AG04449 (cell line): ENCODE measurements around the gene KRT37.

Source experiments
- CTCF ChIA-PET: fragments of 350-600 bp; formaldehyde crosslinking; extraction: SDS; loops from one replicate; lab custom pipeline; 2021; ENCODE audit warnings: antibody characterized with exemption; lab: Yijun Ruan, JAX
- POLR2A ChIA-PET: fragments of 400-600, 350-600 bp; formaldehyde crosslinking; extraction: SDS; loops from one replicate; lab custom pipeline; 2020; ENCODE audit warnings: antibody characterized with exemption, inconsistent platforms; lab: Yijun Ruan, JAX
- DNase-seq: peaks from one replicate; pipeline ENCODE4 v3.0.0-alpha.2; 2010; ENCODE audit warnings: low read depth, low spot score
- H3K4me3 ChIP-seq: 2 replicates; pipeline ENCODE4 v1.5.1; 2011; ENCODE audit warnings: low read depth, mild to moderate bottlenecking, control low read depth, low read length
- CTCF ChIP-seq: IDR thresholded peaks from one replicate; pipeline ENCODE4 v1.5.1; 2011; ENCODE audit warnings: mild to moderate bottlenecking, moderate library complexity, low read length, control low read depth, inconsistent platforms; ENCODE audit not compliant: insufficient read depth; ENCODE audit errors: missing control alignments

Gene KRT37

GRCh38 chr17:41463746-41464145, 39.4 kb upstream of the KRT37 start:
- ChIA-PET POLR2A (no interaction called here), CTCF (interaction anchor here (1.1 to 4.0 kb wide), 2 partner anchors 32 to 85 kb away, joined by 4 to 14 read pairs; no protein-coding TSS in a partner anchor)
- no peak overlapping the region for H3K4me3 ChIP-seq
- no peak for DNase-seq
- TF ChIP-seq CTCF = no peak

- TF ChIP-seq CTCF = no peak
- CTCF ChIA-PET = interaction anchor here (1.0 to 4.0 kb wide), 2 partner anchors 86 to 843 kb away, joined by 3 to 14 read pairs; no protein-coding TSS in a partner anchor
- H3K4me3 ChIP-seq = no peak overlapping the region
- no peak for DNase-seq
- POLR2A ChIA-PET = no interaction called here
Measured at GRCh38 chr17:41462705-41463104, 38.3 kb upstream of the KRT37 start.

GRCh38 chr17:41457676-41458075, 33.3 kb upstream of the KRT37 start:
- TF ChIP-seq CTCF = no peak
- H3K4me3 ChIP-seq = no peak overlapping the region
- POLR2A ChIA-PET = no interaction called here
- CTCF ChIA-PET = interaction anchor here (1.0 to 3.5 kb wide), 6 partner anchors 13 to 205 kb away, joined by 3 to 17 read pairs (median 4); no protein-coding TSS in a partner anchor
- DNase-seq = no peak

GRCh38 chr17:41456204-41456603, 31.8 kb upstream of the KRT37 start:
- DNase-seq = no peak
- ChIA-PET POLR2A (no interaction called here), CTCF (interaction anchor here (3.5 kb wide), 1 partner anchor 93 kb away, joined by 17 read pairs; no protein-coding TSS in a partner anchor)
- no peak for TF ChIP-seq CTCF
- no peak overlapping the region for H3K4me3 ChIP-seq

- no peak overlapping the region for H3K4me3 ChIP-seq
- ChIA-PET POLR2A (no interaction called here), CTCF (interaction anchor here (1.1 kb wide), 1 partner anchor 93 kb away, joined by 3 read pairs; no protein-coding TSS in a partner anchor)
- no peak for TF ChIP-seq CTCF
- no peak for DNase-seq
Measured at GRCh38 chr17:41455236-41455635, 30.9 kb upstream of the KRT37 start.

- POLR2A ChIA-PET = no interaction called here
- no peak for DNase-seq
- no peak overlapping the region for H3K4me3 ChIP-seq
- CTCF ChIA-PET = interaction anchor here (1.2 kb wide), 1 partner anchor 123 kb away, joined by 3 read pairs; no protein-coding TSS in a partner anchor
- TF ChIP-seq CTCF = no peak
Measured at GRCh38 chr17:41453066-41453465, 28.7 kb upstream of the KRT37 start.
